Stimulated activated CD4-positive, alpha-beta T cell treated with anti-CD3 and anti-CD28 coated beads, Interleukin-4, amount 100 ng/mL, for 24 hours (primary cell): ENCODE results near the gene ASB10.
A peak's percentile ranks its signal among the peaks of the same experiment; 100 is the strongest.

Experiments used
- DNase-seq: peaks from one replicate; pipeline ENCODE4 v3.0.0-alpha.2; 2020

The ASB10 gene

DNA sequence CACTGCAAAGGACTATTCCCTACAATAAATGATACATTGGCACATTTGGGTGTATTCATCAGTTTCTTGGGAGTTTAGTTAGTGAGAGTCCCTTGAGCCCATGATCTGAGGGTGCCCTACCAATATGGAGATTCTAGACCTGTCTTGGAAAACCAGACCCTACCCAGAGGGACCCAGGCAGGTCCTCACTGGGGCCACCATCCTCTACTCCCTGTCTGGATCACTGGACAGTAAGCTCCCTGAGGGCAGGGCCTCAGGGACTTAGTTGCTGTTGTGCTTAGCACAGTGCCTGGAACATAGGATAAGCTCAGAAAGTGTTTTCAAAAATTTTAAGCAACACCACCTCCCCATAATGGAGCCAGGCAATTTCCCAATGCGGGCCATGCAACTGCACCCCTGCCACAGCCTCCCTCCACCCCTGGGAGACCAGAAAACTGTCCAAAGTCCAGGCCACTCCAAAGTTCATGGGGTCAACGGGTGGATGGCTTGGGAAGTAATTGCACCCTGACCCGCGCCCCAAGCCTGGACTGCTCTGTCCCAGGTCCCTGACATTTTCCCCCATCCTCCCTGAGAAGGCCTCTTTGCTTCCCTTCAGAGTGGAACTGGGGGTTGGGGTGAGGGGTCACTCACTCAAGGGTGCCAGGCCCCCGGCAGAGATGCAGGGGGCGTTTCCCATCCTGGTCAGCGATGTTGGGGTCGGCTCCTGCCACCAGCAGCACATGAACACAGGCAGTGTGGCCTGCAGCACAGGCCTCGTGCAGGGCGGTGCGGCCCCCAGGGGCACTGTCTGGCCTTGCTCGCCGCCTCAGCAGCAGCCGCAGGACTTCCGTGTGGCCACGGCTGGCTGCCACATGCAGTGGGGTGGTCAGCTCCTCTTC, 1.0 kb downstream of the ASB10 start:
- DNase-seq = no peak

DNA sequence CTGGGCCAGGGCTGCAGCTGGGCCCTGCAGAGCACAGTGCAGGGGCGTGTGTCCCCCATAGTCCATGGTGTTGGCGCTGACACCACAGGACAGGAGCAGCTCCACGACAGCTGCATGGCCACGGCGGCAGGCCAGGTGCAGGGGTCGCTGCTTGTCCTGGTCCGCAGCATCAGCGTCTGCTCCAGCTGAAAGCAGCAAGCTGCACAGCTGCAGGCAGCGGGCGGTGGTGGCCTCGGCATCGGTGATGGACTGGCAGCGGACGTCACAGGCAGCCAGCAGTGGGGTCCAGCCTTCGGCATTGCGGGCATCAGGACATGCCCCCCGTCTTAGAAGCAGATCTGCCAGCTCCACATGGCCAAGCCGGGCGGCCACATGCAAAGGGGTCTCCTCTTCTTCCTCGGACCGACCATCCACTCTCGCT, 6.0 kb downstream of the ASB10 start:
- no peak for DNase-seq

DNA sequence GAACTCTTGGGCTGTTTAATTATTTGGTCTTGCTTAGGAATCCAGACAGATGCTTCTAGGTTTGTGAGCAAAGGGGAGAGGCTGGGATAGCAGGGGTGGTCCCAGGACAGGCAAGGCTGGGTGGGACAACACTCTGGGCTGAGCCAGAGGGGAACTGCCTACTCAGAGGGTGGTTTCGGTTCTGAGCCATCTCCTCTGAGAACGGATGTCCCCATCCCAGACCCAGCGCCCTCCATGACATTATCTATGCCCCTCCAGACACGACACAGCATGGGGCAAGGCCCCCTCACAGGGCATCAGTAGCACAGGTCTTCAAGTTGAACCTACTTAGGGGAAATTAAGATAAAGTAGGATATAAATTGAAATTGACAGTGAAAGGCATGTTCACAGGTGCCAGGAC, 7.1 kb downstream of the ASB10 start:
- no peak for DNase-seq

DNA sequence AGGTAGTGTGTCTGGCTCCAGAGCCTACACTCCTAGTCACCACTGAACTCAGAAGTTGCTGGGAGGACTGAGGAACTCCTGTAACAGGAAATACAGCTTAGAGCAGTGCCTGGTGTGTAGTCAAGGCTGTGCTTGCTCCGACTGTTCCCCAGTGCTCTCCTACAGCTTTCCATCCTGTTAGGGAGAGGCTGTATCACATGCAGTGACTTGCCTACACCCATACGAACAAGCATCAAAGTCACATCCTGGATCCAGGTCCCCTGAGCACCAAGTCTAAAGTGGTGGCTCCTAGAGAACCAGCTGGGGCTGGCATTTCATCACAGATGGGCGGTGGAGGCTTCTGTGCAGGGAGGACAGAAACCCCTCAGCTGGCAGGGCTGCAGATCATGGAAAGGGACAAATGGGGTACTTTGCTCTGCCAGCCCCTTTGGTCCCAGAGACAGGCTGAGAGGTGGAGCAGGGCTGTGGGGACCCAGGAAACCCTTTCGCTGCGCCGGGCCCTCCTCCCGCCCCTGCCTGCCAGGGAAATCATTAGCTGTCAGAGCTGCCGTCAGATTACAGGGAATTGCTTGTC, 7.7 kb downstream of the ASB10 start:
- DNase-seq = no peak

DNA sequence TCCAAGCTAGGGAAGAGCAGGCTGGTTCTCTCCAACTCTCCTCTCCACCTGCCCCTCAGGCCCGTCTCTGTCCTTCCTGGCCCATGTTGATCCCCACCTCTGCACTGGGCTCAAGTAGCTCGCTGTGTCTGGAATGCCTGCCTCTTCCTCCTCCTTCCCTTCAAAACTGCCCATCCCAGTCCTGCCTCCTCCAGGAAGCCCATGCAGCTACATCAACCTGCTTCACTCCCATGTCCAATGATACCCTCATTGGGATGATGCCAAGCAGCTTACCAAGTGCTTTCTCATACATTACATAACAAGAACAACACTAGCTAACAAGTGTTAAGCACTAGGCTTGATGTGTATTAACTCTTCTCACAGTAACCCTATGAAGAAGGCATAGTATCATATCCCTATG, 8.2 kb downstream of the ASB10 start:
- DNase-seq = no peak

DNA sequence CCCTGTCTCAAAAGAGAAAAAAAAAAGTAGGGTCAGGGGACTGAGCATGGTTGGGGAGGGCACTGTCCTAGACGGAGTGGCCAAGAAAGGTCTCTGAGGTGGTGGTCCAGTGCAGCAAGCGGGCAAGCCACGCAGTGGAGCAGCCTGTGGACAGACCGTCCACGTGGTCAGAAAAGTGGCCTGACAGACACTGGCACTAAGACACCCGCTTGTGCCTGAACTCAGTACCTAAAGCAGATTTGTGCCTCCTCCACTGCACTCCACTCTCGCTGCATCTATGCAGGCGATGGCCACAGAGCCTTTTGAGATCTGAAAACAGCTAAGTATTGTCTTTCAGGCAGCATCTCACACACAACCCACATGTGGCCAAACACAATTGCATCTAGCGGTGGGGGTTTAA, 8.8 kb downstream of the ASB10 start:
- no peak for DNase-seq

DNA sequence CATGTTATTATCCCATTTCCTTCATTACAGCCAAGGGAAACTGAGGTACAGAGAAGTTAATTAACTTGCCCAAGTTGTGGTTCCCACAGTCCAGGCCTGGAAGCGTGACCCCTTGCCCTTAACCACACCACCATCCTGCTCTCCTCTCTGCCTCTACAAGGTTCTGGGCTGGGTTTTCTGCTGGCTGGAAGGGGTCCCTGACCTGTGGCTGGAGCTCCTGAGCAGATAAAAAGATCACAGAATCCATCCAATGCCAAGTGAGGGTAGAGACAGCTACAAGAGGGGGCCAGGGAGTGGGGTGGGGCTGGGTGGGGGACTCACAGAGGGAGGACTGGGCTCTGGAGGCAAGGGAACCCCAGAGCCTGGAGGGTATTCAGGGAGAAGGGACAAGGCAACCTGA, 9.7 kb downstream of the ASB10 start:
- DNase-seq = no peak

DNA sequence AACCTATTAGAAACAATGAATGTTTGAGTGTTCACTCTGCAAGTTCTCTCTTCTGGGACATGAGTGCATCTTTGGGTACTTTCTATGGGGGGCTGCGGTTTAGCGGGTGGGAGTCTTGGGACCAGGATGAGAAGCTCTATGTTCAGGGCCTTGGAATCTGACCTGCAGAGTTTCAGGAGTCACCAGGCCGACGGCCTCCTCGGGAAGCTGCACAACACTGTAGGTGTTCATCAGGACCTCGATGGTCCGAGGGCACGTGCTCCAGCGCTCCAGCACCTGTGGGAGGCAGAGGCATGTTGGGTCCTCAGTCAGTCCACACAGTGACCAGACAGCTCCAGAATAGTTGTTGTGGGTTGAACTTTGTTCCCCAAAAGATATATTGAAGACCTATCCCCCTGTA, 10.6 kb downstream of the ASB10 start:
- no peak for DNase-seq

DNA sequence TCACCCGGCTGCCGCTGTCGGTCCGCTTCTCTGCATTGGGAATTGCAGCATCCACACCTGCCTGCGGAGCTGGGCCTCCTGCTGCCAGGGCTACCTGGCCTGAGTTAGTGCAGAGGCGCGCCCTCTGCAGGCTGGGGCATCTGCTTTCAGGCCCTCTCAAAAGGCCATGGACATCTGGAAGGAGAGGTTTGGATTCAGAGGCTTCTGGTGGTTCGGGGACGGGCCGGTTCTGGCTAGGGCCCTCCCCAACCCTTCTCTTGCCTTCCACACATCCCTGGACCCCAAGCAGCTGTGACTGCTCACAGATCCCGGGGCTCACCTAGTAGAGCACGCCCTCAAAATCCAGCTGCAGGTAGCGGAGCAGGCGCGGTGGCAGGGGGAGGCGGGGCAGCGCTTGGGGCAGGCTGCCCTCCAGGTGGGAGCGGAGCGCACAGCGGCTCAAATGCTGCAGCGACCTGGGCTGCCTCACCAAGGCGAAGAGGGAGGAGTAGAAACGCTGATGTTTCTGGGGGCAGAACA, 11.2 kb downstream of the ASB10 start:
- no peak for DNase-seq

DNA sequence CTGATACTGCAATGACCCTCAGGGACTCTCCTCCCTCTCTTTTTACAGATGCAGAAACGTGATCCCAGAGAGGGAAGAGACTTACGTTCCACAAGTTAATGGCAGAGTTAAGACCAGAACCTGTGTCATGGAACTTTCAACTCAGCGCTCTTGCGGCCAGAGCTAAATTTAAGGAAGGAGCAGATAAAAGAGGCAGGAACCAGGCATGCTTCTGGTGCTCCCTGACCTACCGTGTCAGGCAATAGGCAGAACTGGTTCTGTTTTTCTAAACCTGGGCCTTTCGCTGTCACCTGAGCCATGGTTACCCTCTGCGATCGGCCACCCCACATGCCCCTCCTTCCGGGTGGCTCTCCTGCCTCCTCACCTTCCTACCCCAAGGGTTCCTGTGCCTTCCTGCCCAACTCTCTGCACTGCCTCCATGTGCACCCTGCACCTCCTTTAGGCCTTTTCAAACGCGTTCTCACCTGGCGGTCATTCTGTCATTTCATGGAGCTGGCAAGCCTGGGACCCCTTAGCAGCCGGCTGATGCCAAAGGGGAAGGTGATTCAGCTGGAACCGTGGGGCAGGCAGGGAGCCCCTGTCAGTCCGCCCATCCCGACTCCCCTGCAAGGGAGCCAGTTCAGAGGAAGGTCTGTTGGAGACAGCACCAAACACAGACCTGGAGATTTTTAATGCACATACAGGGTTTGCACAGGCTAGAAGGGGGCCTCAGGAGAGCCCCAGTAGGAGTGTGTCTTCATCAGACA, 11.8 kb downstream of the ASB10 start:
- DNase-seq = no peak

DNA sequence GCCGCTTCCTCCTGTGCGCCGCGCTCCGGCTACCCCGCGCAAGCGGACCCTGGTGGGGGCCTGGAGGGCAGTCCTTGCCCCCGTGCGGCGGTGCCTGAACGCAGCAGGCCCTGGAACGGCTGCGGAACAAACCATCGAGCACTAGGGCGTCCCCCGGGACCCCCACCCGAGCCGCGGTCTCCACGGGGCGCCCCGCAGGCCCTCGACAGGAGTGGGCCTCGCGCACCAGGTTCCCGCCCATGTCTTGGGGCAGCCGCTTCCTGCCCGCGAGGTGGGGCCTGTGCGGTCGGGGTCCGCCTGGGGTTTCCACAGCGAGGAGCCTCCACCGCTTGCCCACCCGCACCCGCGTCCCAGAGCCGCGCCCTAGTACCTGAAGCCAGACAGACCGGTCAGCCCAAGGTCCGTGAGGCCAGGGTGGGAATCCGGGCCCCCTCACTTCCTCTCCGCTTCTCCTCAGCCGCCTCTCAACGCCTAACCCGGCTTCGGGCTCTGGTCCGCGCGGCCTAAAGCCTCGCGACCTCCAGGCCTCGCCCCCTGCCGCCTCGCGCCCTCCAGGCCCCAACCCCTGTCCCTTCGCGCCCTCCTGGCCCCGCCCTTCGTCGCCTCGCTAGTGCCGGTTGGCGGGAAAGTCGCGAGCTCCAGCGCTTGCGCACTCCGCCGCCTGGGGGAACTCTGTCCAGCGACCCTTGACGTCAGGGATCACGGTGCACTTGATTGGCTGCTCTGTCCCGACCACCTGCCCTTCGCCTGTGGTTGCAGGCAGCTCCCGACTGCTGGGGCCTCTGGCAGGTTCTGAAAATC, 12.6 kb downstream of the ASB10 start:
- DNase-seq = peak; percentile 17

DNA sequence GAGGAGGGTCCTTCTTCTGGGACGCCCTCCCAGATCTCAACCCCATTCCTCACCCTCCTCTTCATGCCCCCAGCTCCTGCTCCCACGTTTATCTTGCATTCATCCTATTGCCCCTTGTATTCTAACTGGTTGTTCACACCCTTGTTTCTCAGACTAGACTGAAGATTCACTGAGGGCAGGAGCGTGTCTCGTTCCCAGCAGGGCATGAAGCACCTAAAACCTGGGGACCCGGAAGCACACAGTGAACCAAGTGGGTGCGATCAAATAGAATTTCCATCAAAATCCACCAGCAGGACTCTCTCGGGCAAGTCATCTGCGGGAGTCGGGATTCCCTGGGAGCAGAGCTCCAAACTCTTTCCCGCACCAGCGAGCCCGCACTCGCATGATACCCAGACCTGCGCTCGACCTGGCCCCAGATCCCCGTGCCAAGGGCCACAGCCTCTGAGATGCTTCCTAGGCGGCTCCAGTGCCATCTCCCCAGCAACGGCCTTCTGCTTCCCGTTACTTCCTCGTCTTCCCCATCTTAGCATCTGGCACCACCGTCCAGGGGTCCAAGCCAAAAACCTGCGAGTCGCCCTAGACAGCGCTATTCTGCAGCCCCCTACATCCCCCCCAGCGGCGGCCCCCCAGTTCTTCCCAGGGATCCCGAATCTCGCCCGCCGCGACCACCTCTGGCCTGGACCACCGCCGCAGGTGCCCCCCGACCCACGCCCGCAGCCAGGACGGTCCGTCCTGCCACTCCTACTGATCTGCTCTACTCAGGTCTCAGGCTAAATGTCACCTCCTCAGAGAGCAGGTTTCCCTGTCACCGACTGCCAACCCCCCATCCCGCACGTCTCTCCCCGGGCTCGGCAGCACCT, 13.4 kb downstream of the ASB10 start:
- no peak for DNase-seq

DNA sequence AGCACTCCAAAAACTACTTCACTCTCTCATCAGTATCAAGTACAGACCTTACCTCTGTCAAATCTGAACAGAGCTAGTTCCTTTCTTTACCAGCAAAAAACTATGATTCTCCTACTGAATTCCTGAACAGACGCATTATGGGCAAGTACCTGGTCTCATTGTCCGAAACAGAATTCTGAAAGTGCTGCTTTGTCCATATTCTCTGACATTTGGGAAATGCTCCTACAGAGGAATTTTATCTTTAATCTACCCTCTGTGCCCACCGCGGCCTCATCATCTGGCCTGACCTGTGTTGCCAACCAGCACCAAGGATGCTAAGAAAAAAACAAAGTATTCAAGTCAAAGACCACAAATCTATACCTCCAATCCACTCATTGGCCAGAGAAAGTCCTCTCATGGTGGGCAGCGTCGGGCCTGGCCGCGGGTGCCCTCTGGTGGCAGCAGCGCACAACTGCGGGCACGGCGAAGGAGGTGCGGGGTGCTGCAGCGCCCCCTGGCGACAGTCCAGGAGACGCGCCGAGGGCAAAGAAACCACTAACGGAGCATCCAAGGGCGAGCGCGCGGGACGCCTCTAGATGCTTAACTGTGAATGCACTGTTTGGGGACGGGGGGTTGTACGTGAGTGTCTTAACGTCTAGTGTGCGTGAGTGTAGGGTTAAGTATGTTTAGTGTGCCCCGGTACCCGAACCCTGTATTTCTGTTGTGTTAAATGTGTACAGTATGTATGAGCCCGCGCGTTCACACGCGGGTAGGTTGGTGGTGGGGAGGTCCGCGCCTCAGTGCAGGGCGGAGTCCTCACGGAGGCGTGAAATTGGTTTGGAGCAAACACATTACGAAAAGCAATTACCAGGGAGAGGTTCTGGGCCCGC, 14.5 kb downstream of the ASB10 start:
- peak; percentile 80 for DNase-seq

DNA sequence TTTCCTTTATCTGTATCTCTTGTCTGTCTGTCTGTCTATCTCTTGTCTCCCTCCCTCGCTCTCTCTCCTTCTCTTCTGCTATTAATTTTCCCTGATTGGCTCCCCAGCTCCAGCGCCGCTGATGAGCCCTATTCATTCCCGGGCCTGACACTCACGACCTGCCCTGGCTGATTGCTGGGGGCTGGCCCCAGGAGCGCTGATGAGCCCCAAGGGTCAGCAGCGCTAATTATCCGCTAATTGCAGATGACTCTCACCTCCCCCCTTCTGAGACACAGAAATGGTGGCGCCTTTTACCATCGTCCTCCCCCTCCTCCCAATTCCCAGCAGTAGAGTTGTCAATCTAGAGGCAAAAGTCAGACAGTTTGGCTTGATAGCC, 18.3 kb downstream of the ASB10 start:
- DNase-seq = no peak

DNA sequence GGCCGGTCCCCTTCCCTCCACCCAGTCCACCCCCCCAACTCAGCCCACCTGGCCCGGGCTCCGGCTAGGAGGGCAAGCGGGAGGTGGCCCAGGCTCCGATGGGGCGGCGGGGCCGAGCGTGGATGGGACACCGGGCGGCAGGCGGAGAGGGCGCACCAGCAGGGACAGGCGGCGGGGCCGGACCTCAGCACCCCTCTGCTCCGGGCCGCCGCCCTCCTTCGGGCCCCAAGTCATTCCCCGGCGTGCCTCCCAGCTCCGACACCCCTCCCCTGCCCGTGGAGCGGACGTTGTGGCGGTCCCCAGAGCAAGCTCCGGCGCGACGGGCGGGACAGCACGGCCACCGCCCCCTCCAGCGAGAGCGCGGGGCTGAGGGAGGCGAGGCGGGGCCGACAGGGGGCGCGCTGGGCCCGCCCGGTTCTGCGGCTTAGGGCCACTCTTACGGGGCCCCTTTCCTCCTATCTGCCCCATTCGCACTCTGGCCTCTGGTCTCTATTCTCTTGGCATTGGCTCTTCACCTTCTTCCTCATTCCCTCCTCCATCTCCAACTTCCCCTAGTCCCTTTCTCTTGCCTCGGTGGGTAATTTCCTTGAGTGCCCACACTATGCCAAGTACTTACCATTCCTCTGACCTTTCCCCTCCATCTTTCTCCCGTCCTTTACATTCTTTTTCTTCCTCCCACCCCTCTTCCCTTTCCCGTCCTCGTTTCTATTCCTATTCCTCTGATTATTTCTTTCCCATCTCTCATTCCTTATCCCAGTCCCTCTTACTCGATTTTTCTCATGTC, 18.9 kb downstream of the ASB10 start:
- peak; percentile 58 for DNase-seq

DNA sequence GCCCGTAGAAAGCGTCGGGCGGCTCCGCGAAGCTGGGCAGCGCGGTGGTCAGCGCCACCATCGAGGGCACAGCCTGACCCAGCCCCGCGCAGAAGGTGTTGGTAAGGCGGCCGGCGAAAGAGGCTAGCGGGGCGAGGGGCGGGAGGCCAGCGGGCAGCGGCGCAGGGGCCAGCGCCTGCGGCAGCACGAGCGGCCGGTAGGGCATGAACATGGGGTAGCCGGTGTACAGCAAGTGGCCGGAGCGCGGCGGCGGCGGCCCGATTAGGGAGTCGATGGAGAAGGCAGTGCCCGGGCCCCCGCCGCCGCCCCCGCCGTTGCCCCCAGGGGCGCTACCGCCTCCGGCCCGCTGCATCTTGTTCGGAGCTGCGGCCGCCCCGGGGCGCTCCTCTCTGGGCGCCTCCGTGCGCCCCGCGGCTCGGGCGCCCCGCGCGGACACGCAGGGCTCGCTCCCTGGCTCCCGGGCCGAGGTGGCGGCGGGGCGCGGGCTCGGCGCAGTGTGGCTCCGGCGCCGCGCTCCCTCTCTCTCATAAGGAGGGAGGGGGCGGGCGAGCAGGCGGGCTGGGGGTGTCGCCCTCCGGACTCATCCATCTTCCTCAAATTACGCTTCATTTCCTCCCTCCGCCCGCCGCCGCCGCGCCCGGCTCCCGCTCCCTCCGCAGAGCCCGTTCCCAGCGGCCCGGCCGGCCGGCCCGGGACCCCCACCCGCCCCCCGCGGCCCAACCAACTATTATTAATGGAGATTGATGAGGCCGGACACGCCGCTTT, 19.7 kb downstream of the ASB10 start, which contains the start of gene GBX1:
Gene GBX1 (minus strand): TSS at position 498 of the 765 bp plus-strand sequence. CDS start 146 bp downstream, at position 352.
- DNase-seq = no peak

DNA sequence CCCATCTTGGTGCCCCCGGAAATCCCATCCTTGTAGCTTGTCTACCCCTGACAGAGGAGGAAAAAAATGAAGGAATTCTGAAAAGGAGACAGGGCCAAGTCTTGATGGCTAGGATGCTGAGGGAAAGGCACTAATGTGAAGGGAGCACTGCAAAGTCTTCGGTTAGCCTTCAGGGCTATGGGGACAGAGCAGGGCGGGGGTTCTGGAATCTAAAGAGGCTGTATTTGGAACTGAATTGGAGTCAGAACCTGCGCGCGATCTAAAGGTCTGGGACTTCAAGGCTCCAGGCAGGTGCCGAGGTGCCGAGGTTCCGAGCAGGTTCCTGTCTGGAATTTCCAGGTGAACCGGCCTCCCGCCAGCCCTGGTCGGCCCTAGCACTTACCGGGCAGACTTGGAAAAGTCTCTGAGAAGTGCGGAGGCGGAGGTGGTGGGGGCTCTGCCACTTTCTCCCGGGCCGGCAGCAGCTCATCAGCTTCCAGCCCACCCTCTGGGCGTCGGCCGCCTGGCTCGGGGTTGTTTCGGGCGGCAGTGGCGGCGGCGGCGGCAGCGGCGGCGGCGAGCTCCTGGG, 20.3 kb downstream of the ASB10 start:
- DNase-seq = no peak

DNA sequence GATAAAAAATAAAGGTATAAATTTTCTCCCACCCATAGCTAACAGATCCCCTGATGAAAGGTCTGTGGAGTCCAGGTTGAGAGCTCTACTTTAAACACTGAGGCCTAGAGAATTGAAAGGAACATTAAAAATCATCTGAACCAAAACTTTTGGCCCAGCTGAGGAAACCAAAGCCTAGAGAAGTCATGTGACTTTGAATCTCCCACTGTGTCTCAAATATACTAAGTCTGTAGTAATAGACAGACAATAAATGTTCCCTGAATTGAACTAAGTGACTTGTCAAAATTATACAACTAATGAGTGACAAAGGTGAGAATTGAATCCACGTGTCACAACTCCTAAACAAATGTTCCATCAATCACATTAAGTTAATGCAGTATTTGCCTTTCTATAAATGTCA, 25.3 kb downstream of the ASB10 start:
- DNase-seq = no peak
